Measurements from ENCODE around the gene ACAT2.
"Not testable (repeated sequence)": the region's sequence is repeated elsewhere in the genome, so short reads cannot be mapped to it uniquely, and the experiment has no call there.

ACAT2 gene

DNA sequence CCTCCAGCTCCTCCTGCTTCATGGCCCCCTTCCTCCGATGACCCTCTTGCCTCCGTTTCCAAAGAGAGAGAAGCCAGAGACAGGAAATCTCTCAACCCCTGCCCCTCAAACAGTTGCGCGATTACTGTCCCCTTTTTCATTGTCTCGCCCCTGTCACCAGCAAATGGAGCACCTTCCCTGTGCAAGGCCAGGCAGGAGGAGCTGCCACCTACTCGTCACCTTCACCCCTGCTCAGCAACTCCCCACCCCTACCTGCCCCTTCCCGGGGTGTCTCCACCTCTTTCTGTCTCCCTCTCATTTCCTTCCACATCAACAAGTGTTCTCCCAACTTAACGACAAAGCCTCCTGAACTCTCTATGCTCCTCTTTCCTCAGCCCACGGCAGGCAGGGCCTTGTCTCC, 51.9 kb downstream of the ACAT2 start:
- no peak for DNase-seq (ENCODE audit: low spot score)

DNA sequence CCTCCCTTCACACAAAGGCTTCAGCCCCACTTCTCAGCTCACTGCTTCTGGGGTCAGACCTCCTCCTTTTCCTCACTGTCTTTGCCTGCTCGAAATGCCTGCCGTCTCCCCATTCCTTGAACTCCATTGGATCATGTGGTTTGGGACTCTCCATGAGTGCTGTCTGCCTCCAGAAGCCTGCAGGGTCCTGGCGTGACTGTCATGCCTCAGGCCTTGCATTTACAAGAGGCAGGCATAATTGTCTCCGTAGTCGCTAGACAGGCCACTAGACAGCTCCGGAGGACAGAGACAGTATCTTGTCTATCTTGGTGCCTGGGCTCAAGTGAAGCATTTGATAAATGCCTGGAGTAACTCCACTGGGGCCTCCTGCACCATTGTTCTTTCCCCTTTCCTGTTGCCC, 53.6 kb downstream of the ACAT2 start:
- DNase-seq (ENCODE audit: low spot score), result no peak

DNA sequence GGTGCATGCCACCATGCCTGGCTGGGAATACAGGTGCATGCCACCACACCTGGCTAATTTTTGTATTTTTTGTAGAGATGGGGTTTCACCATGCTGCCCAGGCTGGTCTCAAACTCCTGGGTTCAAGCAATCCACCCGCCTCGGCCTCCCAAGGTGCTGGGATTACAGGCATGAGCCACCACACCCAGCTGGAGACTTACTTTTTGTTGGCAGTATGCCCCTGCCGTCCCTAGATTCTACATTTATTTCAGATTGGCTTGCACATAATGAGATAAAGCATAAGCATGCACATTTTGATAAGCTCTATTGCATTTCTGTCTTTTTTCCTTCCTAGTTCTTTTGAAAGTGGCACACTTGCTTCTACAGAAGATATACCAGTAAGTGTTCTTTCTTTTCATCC, 54.9 kb downstream of the ACAT2 start:
- not testable (repeated sequence) for DNase-seq (ENCODE audit: low spot score)

DNA sequence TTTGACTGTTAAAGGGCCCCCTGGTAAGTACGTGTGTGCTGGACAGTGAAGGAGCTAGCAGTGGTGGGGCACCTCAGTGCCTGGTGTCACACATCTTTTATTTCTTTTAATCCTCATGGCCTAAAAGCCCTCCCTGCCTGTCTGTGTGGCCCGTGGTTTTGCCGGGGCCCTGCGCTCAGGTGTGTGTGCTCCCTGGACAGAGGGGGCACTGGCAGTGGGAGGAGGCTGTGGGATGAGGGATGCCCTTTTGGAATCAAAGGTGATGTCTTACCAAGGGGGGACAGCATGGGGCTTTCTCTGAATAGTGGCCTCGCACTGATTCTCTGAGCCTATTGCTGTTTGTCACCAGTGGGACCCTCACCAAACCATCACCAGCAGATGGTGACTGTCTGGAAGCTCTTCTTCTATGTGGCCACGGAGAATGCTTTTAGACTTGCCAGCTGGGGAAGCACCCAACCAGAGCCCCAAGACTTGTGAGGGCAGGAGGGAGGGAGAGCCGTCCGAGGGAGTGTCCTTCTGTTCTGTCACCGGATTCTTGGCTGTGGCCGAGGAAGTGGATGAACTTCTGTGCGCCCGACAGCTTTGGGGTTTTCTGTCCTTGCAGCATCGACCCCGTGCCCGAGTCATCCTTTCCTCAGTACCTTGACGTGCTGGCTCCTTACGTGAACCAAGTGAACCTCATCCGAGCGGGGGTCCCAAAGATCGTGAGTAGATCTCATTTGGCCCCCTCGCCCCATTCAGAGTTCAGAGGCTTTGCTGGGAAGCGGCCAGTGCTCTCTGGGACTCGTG, 56.3 kb downstream of the ACAT2 start:
- no peak for DNase-seq (ENCODE audit: low spot score)

DNA sequence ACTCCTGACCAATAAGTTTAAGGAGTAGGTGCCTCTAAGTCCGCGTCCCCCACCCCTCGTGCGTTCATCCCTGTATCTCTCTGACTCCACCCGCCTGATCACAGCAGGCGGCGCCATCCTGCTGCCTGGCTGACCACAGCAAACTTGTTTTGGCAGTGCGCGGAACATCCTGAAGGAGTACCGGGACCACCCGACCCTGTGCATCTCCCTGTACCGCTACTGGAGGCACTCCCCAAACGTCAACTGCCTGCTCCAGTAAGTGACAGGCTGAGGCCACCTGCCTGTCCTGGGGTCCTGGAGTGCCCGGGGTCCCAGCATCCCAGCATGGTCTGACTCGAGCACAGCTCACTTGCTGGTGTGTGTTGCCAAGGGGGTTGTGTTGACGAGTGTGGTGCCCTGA, 57.3 kb downstream of the ACAT2 start:
- no peak for DNase-seq (ENCODE audit: low spot score)

DNA sequence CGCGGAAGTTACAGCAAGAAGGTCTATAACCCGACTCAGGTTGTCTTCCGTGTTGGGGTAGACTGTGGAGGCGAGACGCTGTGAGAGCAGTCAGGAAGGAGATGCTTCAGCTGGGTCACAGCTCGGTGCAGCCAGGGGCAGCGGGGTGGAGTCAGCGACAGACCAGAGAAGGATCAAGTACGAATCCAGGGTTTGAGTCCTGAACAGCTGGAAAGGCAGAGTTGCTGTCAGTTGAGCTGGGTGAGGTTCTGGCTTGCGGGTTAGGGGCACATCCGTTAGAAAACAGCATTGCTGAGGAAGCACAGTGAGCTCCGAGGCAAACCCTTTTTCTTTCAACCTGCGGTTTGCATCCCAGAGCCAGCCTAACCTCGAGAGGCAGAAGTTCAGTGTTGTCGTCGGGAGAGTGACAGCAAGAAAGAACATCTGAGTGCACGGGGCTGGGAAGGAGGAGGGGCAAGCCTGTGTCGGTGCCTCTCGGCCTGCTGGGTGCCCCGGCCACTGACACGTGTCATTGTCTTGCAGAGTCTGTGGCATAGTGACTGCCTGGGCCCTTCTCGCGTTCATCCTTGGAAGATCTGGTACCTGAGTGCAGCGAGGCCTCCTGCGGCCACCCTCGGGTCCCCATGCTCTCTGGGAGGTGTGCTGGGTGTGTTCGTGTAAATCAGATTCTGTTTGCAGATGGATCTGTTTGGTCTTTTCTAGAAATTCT, 58.2 kb downstream of the ACAT2 start:
- no peak for DNase-seq (ENCODE audit: low spot score)

DNA sequence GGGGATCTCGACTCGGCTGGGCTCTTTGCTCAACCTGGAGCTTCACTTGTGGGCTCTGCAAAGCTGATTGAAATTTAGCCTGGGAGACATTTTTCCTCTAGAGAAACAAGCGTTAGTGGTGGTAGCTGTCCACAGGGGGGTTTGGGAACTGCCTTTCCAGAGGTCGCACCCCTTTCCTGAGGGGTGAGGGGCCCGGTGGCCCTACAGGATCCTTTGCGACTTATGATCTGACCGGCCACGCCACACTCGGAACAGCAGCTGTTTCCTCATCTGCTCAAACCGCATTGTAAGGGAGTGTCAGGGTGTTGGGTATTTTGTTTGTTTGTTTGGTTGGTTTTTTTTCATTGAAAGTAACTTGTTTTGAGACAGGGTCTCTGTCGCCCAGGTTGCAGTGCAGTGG, 59.3 kb downstream of the ACAT2 start:
- no peak for DNase-seq (ENCODE audit: low spot score)

DNA sequence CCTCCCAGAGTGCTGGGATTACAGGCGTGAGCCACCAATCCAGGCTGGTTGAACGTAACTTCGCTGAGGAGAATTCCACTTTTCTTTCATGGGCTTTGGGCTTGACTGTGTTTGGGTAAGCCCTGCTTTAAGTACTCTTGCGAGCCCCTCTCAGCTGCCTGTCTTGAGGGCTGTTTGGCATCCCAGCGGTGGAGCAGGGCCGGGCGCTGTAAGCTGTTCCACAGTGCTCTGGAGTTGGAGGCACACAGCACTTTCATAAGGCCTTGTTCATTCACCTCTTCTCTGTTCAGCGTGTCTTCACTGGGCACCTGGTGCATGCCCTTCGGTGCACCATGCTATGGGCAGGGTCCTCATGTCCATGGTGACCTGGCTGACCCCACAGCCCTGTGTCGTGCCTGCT, 59.9 kb downstream of the ACAT2 start:
- no peak for DNase-seq (ENCODE audit: low spot score)

DNA sequence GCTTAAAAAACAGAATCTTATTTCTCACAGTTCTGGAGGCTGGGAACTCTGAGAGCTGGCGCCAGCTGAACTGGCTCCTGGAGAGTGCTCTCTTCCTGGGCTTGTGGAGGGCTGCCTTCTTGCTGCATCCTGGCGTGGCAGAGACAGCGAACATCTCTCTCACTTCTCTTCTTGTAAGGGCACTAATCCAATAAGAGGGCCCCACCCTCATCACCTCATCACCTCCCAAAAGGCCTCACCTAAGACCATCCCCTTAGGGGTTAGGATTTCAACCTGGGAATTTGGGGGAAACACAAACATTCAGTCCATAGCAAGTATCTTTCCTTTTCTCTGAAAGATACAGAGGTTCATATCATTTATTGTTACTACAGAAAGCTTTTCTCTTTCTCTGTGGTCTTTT, 62.1 kb downstream of the ACAT2 start:
- no peak for DNase-seq (ENCODE audit: low spot score)

DNA sequence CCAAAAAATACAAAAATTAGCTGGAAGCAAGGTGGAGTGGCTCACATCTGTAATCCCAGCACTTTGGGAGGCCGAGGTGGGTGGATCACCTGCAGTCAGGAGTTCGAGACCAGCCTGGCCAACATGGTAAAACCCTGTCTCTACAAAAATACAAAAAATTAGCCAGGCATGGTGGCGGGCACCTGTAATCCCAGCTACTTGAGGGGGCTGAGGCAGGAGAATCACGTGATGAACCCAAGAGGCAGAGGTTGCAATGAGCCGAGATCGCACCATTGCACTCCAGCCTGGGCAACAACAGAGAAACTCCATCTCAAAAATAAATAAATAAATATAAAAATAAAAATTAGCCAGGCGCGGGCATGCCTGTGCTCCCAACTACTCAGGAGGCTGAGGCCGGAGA, 62.8 kb downstream of the ACAT2 start:
- not testable (repeated sequence) for DNase-seq (ENCODE audit: low spot score)

DNA sequence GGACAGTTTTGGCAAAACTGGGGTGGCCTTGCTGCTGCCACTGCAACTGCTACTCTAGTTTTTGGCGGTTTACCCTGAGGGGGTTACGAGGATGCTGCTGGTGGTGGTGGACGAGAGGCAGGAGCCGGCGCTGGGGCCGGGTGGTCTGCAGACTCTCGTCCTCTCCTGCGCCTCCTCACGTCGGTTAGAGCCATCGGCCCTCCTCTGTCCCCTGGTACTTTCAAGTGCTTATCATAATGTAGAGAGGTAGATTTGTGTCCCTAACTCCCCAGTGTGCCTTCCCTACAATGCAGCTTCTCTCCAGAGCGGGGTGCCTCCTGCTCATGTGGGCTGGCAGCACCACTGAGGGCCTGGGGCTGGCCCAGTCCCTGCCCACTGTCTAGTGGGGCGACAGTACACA, 64.2 kb downstream of the ACAT2 start:
- no peak for DNase-seq (ENCODE audit: low spot score)

DNA sequence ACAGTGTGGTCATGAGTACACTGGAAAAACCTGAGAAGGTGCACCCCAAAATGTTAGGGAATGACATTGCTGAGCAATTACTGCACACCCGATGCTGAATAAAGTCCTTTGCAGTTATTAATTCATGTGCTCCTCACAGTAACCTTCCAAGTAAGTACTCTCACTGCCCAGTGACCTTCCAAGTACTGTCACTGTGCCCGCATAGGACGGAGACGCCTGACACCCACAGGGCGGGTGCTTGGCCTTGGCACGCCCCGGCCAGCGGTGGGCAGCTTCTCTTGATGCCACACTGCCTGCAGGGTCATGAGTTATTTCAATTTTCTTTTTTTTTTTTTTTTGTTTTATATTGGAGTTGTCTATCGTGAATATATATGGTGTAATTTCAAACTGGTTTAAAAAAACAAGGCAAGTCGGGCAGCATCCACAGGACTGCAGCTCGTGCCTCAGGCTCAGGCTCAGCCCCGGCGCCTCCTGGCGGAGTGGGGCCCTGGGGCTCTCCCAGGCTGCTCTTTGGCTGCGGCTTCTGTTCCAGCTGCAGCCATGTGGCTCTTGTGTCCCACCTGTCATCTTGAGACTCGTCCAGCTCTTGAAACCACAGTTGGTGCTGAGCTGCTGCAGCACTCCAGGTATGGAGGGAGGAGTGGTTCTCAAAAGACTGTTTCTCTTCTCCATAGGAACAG, 65.3 kb downstream of the ACAT2 start:
- DNase-seq (ENCODE audit: low spot score), result no peak

DNA sequence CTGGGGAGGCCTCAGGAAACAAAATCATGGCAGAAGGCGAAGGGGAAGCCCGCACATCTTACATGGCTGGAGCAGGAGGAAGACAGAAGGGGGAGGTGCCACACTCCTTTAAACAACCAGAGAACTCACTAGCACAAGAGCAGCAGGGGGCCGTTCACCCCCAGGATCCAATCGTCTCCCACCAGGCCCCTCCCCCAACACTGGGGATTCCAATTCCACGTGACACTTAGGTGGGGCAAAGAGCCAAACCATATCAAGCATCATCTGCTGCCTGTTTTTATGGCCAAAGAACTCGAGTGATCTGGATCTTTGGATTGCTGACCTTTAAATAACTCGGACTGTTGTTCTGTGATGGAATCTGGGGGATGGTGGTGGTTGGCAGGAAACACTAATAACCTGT, 66.2 kb downstream of the ACAT2 start:
- DNase-seq (ENCODE audit: low spot score), result no peak

All from D341Med (cell line).